GM12873 (cell line): ENCODE data around the gene DUSP28.

Source experiments
- CTCF ChIP-seq: IDR thresholded peaks from 2 replicates; pipeline ENCODE4 v1.5.1; 2012; ENCODE audit warnings: low read depth, mild to moderate bottlenecking, moderate library complexity, low read length, control low read depth; ENCODE audit not compliant: insufficient read depth; ENCODE audit errors: missing control alignments

Gene DUSP28

GRCh38 chr2:240558236-240558761 is 1.9 kb upstream of the DUSP28 start:
- no peak for TF ChIP-seq CTCF

GRCh38 chr2:240559286-240559685 is 871 bp upstream of the DUSP28 start:
- TF ChIP-seq CTCF, result no peak

GRCh38 chr2:240560480-240561324 is 545 bp downstream of the DUSP28 start:
- peak; percentile 35 for TF ChIP-seq CTCF

GRCh38 chr2:240561325-240561971 is 1.3 kb downstream of the DUSP28 start:
- no peak for TF ChIP-seq CTCF

GRCh38 chr2:240563951-240564560 is 3.9 kb downstream of the DUSP28 start:
- TF ChIP-seq CTCF, result no peak

- peak; percentile 40 for TF ChIP-seq CTCF
These were observed 4.6 kb downstream of the DUSP28 start for GRCh38 chr2:240564561-240565332.
